ENCODE results near the gene DNAJC12.
A peak's percentile ranks its signal among the peaks of the same experiment; 100 is the strongest.
"Not testable (repeated sequence)": the region's sequence is repeated elsewhere in the genome, so short reads cannot be mapped to it uniquely, and the experiment has no call there.

The DNAJC12 gene

DNA sequence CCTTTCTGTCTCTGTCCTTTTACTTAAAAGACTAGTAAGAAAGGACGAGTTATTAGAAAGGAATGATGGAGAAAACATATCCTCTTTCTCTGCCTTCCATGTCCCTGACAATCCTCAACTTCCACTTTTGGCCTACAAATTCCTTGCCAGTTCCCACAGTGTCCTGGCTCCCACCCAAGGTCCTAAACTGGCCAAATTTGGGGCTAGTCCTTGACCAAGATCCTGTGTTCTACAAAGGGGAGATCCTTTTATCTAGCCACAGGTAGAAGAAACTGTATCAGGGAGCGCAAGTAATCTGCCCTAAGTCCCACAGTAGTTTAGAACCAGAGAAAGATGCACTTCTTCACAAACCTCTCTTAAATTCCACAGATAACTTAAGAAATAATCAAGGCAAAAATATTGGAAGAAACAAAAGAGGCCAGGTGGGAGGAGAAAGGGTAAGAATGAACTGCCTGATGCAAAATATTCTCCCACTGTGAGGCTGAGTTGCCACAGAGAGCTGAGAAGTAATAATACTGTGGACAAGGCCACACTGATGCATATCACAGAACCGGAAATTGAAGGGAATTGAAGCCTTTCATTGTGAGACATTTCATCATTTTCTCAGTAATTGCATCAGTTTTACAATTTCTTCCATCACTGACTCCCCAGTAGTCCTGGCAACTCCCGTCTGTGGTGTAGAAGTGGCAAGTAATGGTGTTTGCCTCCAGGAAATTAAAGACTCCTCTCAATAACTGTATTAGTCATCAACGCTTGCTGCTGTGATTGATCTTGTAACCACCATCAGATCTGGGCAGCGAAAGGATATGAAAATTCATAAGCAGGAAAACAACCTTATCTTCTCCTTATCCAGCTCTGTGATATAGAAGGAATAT, 47.2 kb downstream of the DNAJC12 start:
- no peak for FAIRE-seq

DNA sequence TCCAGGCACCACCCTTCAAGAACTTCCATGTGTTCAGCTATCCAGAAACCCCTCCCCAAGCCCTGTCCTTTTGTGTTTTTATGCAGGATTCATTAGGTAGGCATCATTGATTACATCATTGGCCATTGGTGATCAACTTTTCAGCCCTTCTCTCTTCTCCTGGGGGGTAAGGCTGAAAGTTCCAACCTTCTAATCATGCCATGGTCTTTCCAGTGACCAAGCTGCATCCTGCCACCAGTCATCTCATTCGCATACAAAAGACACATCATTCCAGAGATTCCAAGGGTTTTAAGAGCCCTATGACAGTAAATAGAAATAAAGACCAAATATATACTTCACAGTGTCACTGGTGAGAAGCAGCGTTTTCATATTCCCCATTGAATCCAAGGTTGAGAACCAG, 48.2 kb downstream of the DNAJC12 start:
- FAIRE-seq: no peak

DNA sequence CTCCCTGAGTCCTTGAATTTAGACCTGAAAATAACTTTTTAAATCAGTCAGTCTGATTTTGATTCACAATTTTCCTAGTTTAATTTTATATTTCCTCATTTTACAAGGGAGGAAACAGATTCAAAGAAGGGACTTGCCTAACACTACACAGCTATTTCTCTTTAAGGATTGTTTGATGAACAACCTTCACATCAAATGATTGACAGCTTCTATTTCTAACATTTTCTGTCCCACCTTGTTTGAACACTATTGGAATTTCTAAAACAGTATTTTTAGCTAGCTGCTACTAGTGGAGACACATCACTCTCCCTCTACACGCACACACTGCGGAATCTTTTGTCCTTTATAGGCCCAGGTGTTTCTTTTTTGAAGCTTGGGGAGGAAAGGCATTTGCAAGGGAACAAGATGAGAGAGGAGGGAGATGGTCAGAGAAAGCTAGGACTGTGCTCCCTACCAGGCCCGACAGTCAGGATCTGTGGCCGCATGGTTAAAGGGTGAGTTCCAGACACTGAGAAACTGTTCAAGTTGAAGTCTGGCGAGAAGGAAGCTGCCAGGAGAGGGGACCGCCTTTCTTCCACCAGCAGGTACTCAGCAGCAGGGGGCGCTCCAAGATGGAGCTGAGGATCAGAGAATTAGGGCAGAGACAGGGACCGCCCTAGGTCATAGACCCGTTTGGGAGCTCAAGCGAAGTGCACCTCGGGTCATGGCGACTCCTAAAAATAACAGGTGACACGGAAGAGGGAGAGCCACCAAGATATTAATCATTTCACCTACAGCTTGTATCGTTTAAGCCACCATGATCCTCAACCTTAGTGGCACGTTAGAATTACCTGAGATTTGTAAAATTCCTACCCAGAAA, 49.7 kb downstream of the DNAJC12 start:
- no peak for FAIRE-seq

DNA sequence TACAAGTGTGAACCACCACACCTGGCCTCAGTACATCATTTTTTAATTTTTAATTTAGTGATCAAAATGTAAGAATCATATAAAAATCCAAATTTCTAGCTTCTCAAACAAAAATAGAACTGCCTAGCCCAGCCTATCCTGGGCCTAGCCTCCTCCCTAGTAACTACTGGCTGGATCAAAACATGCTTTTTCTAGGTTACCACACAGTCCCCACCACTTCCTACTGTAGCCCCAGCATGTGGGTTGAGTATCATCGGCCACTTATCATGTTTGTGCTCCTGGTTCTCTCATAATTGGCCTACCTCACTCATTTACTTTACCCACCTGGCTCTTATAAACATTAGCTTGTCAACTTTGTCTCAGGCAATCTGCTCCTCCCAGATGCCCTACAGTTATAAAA, 52.9 kb downstream of the DNAJC12 start:
- FAIRE-seq: no peak

DNA sequence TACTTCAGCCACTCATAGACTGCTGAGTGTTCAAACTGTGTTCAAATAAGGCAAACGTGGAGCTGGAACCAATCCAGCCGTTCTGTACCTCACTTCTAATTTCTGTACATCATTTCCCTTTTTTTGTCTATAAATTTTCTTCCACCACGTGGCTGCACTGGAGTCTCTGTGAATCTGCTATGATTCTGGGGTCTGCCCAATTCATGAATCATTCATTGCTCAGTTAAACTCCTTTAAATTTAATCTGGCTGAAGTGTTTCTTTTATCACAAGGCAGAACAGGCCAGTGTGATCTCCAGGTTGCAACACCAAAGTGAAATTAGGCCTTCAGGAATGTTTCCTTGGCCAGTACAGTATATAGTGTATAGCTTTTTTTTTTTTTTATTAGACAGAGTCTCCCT, 53.5 kb downstream of the DNAJC12 start:
- no peak for FAIRE-seq

DNA sequence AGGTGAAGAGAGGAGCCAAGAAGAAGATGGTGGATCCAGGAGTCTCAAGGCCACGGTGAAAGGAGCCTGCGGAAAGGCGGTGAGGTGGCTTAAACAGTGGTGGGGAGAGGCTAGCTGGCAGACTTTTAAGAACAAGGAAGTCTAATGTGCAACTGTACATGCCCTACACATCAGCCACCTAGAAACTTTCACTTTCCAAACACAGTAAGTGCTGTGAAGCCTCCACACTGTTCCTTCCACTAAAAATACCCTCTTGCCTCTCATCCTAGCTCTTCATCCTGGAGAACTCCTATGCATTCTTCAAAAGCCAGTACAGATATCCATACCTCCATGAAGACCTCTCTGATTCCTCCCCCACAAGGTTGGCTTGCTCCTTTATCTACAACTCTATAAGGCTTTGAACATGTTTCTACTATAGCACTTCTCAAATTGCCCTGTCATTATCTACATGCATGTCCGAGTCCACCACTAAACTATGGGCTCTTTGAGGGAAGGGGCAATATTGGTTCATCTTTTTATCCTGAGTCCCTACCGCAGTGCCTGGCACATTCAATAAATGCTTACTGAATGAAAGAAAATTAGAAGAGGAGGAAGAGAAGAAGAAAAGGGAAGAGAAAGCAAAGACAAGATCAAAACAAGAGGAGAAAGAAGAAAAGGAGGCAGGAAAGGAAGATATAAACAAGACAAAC, 54.2 kb downstream of the DNAJC12 start:
- FAIRE-seq: no peak

DNA sequence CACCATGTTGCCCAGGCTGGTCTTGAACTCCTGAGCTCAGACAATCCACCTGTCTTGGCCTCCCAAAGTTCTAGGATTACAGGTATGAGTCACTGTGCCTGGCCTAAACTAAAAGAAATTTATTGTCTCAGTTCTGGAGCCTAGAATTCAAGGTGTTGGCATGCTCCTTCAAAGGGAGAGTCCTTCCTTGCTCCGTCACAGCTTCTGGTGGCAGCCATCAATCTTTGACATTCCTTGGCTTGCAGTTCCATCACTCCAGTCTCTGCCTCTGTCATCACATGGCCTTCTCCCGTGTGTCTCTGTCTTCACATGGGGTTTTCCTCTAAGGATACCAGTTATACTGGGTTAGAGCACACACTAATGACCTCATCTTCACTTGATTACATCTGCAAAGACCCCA, 55.5 kb downstream of the DNAJC12 start:
- no peak for FAIRE-seq

DNA sequence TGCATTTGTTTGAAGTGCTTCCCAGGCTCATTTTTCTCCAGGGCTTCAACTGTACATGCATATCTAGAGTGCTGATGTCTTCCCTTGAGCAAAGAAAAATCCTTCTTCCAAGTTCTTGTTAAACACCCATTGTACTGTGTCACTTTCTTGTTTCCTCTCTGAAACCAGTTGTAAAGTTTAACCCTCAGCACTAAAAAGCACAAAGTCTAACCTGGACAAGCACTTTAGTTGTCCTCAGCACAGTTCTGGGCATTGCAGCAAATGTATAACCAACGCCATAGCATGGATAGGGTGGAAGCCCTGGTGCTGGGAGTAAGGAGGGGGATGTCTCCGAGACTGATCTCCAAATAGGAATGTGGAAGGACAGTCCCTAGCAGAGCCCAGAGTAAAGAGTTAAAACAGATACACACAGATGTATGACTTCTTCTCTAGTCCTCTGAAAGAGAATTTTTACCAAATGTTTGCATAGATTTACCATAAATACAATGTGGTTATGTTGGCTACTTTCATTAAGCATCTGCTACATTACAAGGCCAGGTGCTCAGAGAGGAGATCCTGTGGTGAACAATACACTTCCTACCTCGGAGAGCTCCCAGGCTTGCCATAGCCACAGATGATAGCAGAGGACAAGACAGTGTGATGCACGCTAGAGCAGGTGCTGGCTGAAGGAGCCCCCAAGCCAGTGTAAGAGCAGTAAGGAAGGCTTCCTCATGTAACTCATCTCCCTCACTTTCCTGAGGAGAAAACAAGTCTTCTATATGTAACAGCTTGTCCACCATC, 57.0 kb downstream of the DNAJC12 start:
- FAIRE-seq: no peak

DNA sequence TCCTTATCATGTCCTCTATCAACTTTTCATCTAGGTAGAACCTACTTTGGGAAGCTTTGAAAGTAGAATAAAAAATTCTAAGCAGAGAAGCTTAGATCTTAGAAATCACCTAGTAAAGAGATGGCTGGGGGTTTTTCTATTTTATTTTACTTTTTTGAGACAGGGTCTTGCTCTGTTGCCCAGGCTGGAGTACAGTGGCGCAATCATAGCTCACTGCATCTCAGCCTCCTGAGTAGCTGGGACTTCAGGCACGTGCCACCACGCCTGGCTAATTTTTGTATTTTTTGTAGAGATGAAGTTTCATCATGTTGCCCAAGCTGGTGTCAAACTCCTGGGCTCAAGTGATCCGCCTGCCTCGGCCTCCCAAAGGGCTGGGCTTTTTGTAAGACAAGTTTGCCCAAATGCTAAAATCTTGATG, 57.8 kb downstream of the DNAJC12 start:
- not testable (repeated sequence) for FAIRE-seq

DNA sequence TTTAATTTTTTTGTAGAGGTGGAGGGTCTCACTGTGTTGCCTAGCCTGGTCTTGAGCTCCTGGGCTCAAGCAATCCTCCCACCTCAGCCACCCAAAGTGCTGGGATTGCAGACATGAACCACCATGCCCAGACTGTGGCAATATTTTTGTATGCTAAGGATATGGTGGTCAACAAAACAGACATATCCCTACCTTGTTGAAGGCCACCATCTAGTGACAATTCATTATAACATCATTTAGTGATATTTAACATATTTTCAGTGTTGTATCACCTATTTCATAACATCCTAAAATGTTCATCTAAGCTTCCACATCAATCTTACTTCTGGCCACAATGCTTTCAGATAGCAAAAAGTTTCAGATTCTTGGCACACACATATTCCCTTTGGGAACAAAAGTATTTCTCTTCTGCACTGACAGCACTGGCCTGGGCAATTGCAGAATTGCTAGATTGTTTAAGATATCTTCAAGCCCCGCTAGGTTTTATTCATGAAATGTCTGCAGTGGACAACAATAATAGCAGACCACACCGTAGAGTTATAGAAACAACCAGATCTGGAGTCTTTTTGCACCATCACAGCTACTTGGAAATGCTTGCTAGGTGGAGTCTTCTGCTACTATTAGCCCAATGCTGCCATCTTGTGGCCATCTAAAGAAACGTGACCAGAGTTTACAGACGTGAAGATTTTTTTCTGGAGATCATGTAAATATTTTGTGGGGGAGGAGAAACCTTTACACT, 58.4 kb downstream of the DNAJC12 start:
- FAIRE-seq: peak; percentile 78

DNA sequence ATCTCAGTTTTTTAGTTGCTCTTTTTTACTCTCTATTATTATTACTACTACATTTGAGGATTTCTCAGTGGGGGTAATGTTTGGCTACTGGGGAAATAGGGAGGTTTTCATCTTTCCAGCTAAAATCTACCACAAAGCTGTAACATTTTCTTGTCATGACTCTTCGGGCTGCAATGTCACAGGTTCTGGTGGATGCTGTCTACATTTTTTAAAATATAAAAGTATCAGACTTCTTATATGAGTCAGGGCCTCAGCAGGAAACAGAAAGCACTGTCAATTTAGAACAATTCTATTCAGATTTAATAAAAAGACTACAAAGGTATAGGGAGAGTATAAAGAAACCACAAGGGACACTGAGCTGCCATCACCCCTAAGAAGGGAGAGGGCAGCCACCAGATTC, 61.6 kb downstream of the DNAJC12 start:
- FAIRE-seq: no peak

DNA sequence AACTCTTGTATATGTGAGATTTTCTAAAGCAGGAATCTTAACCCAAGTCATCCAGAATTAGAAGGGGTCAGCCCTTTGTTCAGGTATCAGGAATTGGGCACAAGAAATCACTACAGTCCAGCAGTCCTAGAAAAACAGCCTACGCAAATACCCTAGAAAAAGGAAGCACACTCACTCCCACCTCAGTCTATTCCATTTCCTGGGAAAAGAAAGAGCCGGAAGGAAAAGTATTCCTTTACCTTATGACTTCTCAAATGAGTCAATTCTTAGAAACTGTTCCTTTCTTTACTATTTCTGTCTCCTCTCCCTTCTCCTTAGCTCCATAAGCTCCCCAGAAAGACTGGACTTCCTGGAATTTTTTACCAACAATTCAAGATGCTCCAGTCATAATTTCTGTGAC, 62.7 kb downstream of the DNAJC12 start:
- no peak for FAIRE-seq

DNA sequence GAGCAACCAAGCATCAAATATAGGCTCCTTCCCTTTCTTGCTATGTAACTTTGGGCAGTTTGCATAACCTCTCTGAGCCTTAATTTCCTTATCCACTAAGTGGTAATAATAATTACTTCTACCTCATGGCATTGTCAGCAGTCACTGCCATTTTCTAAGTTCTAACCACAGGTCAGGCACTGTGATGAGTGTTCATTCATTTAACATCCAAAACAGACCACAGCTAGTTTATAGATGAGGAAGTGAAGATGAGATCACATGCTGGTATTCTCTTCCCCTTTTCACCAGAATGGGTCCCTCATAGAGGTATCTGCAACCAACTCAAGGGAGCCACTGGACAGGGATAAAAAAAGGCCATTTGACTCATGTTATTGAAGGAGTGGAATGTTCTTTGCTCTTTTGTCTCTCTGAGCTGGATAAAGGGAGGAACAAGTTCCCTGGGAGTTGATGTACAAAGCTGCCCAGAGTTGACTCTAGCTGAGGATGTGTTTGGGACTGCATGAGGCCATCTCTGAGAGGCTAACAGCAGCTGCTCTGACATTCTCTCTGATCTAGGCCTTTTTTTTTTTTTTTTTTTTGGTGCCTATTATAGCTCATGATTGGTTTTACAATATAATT, 65.0 kb downstream of the DNAJC12 start:
- FAIRE-seq: no peak

DNA sequence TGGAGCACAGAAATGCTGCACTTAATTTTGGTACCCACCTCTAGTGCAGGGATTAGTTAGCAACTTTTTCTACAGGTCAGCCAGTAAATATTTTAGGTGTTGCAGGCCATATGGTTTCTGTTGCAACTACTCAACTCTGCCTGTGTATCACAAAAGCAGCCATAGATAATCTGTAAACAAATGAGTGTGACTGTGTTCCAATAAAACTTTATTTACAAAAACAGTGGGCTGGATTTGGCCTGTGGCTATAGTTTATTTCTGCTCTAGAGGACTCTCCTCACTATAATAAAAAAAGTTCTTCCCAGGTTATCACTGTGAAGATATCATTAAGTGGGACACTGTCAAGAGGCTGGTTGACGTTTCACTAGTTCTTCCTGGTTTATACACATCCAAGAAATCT, 65.8 kb downstream of the DNAJC12 start:
- no peak for FAIRE-seq

DNA sequence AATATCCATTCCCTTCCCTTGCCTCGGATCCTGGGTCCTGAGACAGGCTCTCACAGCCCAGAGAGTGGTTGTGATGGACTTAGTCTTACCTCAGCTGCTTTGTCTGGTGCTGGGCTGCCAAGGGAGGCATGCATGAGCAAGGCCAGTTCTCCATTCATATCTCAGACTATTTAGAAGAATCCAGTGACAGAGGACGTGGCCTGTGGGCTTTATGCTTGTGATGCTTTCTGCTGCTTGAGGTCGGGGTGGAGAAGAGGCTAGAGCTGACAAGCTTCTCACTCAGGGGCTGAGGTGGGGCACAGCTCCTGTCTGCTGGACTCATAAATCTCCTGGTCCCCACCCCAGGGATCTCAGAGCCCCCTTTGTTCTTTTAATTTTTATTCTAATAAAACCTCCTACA, 66.8 kb downstream of the DNAJC12 start:
- no peak for FAIRE-seq

DNA sequence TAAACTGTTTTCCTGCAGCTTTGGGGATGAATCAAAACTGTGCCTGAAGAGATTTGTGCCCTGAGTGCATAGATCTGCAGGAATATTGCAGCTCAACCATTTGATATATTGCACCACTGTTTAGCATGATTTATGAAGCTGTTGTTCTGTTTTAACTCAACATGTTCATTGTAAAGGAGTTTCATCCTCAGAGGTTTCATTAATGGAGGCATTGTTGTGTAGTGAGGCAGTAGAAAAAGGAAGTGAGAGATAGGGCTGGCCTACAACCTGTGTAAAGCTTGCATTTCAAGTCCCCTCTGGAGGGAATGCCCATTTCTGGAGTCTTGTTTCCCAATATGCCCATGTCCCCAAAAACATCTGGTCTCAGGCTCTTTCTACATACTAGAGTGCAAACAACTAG, 67.5 kb downstream of the DNAJC12 start:
- no peak for FAIRE-seq

DNA sequence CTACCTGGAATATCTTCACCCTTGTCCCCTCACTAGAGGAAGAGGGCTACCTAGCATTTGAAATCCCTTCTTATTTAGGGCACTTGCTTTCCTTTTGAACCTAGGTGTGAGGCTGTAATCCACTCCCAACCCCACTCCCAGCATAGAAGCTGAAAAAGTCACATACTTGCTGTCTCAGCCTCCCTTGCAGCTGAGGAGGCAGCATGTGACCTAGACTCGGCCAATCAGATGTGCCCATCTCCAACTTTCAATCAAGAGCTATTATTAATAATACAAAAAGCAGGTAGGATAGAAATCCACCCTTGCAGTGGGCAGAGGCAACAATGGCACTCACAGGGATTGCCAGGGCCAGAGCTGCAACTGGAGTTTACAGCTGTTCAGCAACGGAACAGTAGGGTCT, 70.7 kb downstream of the DNAJC12 start:
- no peak for FAIRE-seq

DNA sequence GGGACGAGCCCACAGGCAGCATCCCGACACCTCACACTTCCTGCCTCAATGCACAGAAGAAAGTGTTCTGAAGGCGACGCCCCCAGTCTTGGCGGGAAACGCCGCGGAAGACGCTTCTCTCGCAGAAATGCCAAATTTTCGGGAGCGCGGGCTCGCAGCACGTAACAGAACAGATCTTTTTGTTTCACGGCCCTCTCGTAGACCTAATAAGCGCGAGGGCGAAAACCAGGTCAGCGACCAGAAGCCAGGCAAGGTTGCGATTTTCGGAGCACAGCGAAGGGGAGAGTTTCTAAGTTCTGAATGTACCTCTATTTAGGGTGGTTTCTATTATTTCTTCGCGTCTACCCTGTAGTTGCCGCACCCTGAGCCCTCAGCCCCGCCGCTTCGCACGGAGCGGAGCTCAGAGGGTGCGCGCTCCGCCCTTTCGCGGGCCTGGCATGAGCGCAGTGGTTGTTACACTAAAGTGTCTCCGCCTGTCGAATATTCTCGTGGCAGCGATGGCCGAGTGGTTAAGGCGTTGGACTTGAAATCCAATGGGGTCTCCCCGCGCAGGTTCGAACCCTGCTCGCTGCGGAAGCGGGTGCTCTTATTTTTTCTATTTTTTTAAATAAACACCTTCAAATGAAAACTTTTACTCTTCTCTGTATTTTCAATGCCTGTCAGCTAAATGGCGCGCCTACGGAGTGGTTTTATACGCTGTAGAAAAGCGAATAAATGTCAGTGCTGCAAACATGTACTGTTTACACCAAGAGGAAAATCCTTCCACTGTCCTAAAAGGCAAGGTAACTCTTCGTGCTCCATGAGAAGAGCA, 73.8 kb downstream of the DNAJC12 start:
- FAIRE-seq: no peak

DNA sequence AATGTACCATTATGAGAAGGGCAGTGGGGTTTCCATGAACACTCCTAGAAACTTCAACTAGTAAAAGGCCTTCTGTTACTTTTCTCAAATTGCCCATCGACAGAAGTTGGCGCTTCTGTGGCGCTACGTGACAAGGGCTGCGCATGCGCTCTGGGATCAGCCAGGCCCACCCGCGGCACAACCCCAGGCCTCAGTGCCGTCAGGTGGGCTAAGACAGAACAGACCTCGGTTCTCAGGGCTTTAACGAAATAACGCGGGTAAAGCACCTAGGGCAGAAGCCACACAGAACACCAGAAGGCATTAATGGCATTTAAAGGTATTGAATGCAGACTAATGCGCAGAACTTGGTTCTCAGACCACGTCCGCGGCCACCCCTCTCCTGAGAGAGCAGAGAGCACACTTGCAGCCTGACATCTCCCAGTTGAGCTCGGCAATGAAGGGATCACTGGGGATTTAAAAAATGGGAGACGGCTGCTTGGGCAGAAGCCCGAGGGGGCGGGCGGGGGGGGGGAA, 74.4 kb downstream of the DNAJC12 start:
- FAIRE-seq: no peak

DNA sequence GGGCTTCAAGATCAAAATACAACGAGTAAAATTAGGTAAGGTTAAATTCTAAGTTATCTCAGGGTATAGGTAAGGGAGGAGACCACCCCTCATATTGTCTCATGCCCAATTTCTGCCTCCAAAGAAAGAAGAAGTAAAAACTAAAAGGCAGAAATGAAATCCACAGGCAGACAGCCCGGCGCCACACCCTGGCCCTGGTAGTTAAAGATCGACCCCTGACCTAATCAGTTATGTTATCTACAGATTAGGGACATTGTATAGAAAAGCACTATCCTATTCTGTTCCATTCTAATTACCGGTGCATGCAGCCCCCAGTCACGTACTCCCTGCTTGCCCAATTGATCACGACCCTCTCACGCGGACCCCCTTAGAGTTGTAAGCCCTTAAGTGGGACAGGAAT, 75.4 kb downstream of the DNAJC12 start:
- FAIRE-seq: not testable (repeated sequence)

Measured in TTC549 (cell line).